ENCODE results near the gene VAV1. TPM values are rescaled to one million over a fixed set of nuclear protein-coding genes. Genes with fewer than 3 reads are reported as not detected.

Gene VAV1
- not detected in 2 replicates for total RNA-seq

GRCh38 chr19:6772028-6772865 lies at the start of gene VAV1:
Gene VAV1, plus strand, starts transcription at chr19:6772708. Its CDS starts 100 bp downstream, at chr19:6772808.

DNA sequence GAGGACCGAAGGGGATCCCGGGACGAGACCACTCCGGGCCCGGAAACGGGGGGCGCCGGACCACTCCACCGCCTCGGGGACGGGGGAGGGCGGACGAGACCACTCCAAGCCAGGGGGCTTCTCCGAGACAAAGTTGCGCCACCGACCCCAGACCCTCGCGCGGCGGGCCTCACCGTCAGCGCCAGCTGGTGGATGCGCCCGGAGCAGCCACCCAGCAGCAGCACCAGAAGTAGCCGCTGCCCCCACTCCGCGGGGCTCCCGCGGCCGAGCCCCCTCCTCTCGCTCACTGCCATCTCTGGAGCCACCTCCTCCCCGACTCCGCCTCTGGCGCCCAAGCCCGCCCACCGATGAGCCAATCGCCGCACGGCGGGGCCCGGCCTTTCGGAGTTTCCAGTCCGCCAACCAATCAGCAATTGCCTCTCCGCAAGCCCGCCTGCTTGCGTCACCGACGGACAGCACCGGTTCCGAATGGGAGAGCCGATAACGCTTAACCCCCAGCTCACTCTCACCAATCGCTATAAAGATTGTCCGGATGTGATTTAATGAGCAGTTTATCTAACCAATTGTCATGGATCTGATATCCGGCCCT lies 35.1 kb upstream of the VAV1 start, which contains the start of gene GPR108:
GPR108 (minus strand) TSS at position 297 of the 589 bp plus-strand sequence; CDS start at position 293, 4 bp downstream.

DNA sequence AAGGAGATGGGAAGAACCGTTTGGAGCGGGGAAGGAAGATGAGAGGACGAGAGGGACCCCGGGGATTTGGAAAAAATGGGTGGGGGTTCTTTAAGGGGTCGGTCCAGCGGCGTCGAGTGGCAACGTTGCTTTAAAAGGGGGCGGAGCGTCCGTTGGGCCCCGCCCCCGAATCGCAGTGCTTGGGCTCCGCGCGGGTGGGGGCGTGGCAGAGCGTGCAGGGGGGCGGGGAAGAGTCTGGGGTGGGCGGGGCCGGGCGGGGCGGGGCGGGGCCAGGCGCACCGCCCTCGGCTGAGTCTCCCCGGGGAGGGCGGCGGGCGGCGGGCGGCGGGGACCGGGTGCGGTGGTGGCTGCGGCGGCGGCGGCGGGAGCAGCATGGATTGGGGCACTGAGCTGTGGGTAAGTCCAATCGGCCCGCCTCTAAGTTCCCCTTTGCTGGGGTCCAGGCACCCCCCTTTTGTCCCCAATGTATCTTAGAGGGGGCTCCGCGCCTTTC lies 33.1 kb upstream of the VAV1 start, which contains the start of gene TRIP10:
TRIP10 (plus strand) TSS at position 291 of the 493 bp plus-strand sequence; CDS start at position 373, 82 bp downstream.

DNA sequence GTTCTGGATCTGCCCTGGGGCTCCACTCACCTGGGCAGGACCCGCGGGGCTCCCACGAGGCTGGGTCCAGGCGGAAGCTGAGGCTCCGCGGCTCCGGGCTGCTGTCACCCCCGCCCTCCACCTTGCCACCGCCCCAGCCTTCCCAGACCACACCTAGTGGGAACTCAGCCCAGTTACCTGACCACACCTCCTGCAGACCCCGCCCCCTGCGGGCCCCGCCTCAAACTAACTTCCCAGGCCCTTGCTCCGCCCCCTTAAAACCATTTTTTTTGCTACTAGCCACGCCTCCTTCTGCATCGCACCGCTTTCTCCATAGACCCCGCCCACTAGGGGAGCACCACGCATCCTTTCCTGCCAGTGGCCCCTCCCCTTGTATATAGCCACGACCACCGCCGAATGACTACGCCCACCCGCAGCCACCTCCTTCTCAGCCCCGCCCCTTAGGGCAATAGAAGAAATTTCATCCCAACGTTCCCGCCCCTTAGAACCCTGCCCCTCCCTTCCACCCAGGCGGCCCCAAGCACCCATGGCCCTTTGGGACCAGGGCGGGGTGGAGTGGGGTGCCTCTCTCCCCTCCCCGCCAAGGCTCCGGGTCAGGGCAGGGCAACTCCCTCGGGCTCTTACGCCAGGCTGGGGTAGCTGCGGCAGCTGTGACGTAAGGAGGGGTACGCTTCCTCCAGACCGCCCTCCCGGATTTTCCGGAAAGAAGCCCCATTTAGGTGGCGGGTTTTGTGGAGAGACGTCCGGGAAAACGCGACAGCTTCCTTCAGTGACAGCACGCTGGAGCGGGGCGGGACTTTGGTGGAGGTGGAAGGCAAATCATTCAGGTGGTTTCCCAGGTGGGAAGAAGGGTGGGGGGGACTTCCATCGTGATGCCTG lies 4.9 kb upstream of the VAV1 start, which contains the start of gene SH2D3A:
SH2D3A (minus strand) TSS at position 79 of the 879 bp plus-strand sequence. CDS start 3,687 bp downstream, outside the sequence.

GRCh38 chr19:6887316-6887715 lies 114.8 kb downstream of the VAV1 start, which contains the start of gene ADGRE1:
Gene ADGRE1, plus strand, starts transcription at chr19:6887579. Its CDS starts 30 bp downstream, at chr19:6887609.

Other genes with a start within 250 kb of the VAV1 start
- gene TNFSF9, start 241.7 kb upstream of the VAV1 start, total RNA-seq: 2.6 and 5.4 TPM in 2 replicates
- gene CD70, start 181.6 kb upstream of the VAV1 start, total RNA-seq: 4.2 TPM in 1 of 2 replicates, not detected in the other
- gene TNFSF14, start 102.5 kb upstream of the VAV1 start, total RNA-seq: not detected in 2 replicates
- 5.4 and 14.7 TPM in 2 replicates for gene C3, start 52.1 kb upstream of the VAV1 start, total RNA-seq
- gene GPR108, start 35.1 kb upstream of the VAV1 start, total RNA-seq: 45.1 and 45.2 TPM in 2 replicates
- 49.4 and 52.0 TPM in 2 replicates for gene TRIP10, start 33.0 kb upstream of the VAV1 start, total RNA-seq
- not detected in 2 replicates for gene SH2D3A, start 5.3 kb upstream of the VAV1 start, total RNA-seq
- not detected in 2 replicates for gene ADGRE1, start 114.9 kb downstream of the VAV1 start, total RNA-seq
- gene MBD3L2B, start 248.7 kb downstream of the VAV1 start, total RNA-seq: not detected in 2 replicates